ENCODE measurements around the gene GPR68. TPM values are rescaled to one million over a fixed set of nuclear protein-coding genes. Genes with fewer than 3 reads are reported as not detected.

Gene GPR68
- total and polyA plus RNA-seq, 2 of the 4 experiments (the other 2 are of a cell fraction) = 0.72 to 0.94 TPM

DNA sequence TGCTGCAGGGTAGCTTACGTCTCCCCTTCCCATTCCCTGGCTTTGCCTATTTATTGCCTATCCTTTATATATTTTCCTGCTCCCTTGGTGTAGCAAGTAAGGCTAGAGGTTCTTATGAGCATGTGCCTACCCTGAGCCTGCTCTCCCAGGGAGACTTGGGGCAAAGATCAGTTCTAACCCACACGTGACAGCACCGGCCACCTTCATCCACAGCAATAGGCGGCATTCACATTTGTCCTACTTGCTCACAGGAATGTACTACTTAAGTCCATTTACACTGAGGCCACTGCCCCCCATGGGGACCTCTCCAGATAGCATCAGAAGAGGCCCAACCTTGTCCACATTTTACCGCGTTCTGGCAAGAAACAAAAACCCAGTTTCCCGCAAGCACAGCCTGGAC lies 8.7 kb downstream of the GPR68 start:
- Histone ChIP-seq H3K4me3 (ENCODE audit: insufficient read depth, low read depth, low read length) (no peak overlapping the region), H3K9ac (ENCODE audit: low read depth, low read length) (no peak overlapping the region), H2BK5ac (ENCODE audit: low read depth, low read length, poor library complexity, severe bottlenecking) (no peak overlapping the region), H3K36me3 (ENCODE audit: control insufficient read depth, insufficient read depth, low read length) (no peaks in the 10 kb centered on the region), H3K18ac (ENCODE audit: low read depth, low read length) (no peak overlapping the region), H3K56ac (ENCODE audit: extremely low read depth, insufficient read depth, low read length) (no peak overlapping the region), H2AK5ac (ENCODE audit: low read depth, low read length) (no peak overlapping the region), H3K23ac (ENCODE audit: low read depth, low read length) (no peak overlapping the region), H4K91ac (ENCODE audit: insufficient read depth, low read depth, low read length) (no peak overlapping the region), H2AK9ac (replicated peaks; ENCODE audit: low read depth, low read length, poor library complexity) (no peak overlapping the region), H3K4ac (ENCODE audit: low read depth, low read length) (no peak overlapping the region), H2BK15ac (ENCODE audit: low read depth, low read length) (no peak overlapping the region), H3K9me3 (ENCODE audit: control insufficient read depth, insufficient read depth, low read length) (peaks cover 2% of the 10 kb centered on the region; the same call in 1 of the 2 replicates), H2BK20ac (ENCODE audit: low read depth, low read length) (no peak overlapping the region), H3K4me2 (ENCODE audit: low read depth, low read length) (no peak overlapping the region), H2BK120ac (ENCODE audit: low read depth, low read length) (peak overlapping the region; percentile 13; the same call in 1 of the 2 replicates), H3K27ac (ENCODE audit: insufficient read depth, low read length) (no peak overlapping the region), H3K27me3 (ENCODE audit: control insufficient read depth, insufficient read depth, low read length) (no peaks in the 10 kb centered on the region), H2AFZ (replicated peaks; ENCODE audit: low read length, poor library complexity) (no peak overlapping the region), H3K14ac (replicated peaks; ENCODE audit: low read depth, low read length) (no peak overlapping the region), H4K5ac (ENCODE audit: low read depth, low read length) (no peak overlapping the region), H4K20me1 (ENCODE audit: insufficient read depth, low read length) (no peaks in the 10 kb centered on the region), H4K8ac (ENCODE audit: low read depth in 2 of 2, low read length in 2 of 2) (no peak overlapping the region), H3K79me1 (ENCODE audit: low read depth in 1 of 2, low read length in 2 of 2) (no peaks in the 10 kb centered on the region), H3K4me1 (ENCODE audit: control insufficient read depth, insufficient read depth, low read length) (peaks cover 3% of the 10 kb centered on the region), H3K9me1 (ENCODE audit: insufficient read depth, low read length) (no peaks in the 10 kb centered on the region; the same call in 1 of the 2 replicates)
- DNase-seq (no peak), ATAC-seq (ENCODE audit: low read depth) (no peak)
- ChIA-PET POLR2A (ENCODE audit: unreplicated experiment) (no interaction called here), CTCF (no interaction called here)
- TF ChIP-seq RCOR1 (IDR thresholded peaks at IDR 0.05; ENCODE audit: insufficient replicate concordance, low read length) (no peak), NFE2L2 (IDR thresholded peaks at IDR 0.05; ENCODE audit: low read depth, low read length) (no peak), CEBPB (IDR thresholded peaks at IDR 0.05; ENCODE audit: low read depth, low read length) (no peak), RFX5 (IDR thresholded peaks at IDR 0.05; ENCODE audit: low read depth, low read length) (no peak), BHLHE40 (IDR thresholded peaks at IDR 0.05; ENCODE audit: low read depth, low read length) (no peak), RAD21 (IDR thresholded peaks at IDR 0.05; ENCODE audit: low read length) (no peak)
- TF ChIP-seq, protein P1, sequence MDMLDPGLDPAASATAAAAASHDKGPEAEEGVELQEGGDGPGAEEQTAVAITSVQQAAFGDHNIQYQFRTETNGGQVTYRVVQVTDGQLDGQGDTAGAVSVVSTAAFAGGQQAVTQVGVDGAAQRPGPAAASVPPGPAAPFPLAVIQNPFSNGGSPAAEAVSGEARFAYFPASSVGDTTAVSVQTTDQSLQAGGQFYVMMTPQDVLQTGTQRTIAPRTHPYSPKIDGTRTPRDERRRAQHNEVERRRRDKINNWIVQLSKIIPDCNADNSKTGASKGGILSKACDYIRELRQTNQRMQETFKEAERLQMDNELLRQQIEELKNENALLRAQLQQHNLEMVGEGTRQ (IDR thresholded peaks at IDR 0.05; ENCODE audit: low read depth, low read length) = no peak
- TF ChIP-seq, protein P2, sequence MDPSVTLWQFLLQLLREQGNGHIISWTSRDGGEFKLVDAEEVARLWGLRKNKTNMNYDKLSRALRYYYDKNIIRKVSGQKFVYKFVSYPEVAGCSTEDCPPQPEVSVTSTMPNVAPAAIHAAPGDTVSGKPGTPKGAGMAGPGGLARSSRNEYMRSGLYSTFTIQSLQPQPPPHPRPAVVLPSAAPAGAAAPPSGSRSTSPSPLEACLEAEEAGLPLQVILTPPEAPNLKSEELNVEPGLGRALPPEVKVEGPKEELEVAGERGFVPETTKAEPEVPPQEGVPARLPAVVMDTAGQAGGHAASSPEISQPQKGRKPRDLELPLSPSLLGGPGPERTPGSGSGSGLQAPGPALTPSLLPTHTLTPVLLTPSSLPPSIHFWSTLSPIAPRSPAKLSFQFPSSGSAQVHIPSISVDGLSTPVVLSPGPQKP (IDR thresholded peaks at IDR 0.05; ENCODE audit: borderline replicate concordance, low read depth, low read length) = no peak
- BruUV-seq (replicated peaks) = no TSS peak
- 100% methylated on average over 3 of the region's 7 CpGs; no CpG with 5 or more reads in 1 of the 2 experiments for WGBS, 2 experiments (ENCODE audit: extremely low coverage in 2 of 2, insufficient read length in 1 of 2)
- in situ Hi-C loops (cut with MboI; ENCODE audit: low sequenced_read_pairs) (no loop called here), intact Hi-C loops (cut with micrococcal nuclease) (no loop called here), dilution Hi-C loops (cut with HindIII; ENCODE audit: low sequenced_read_pairs, unreplicated experiment) (no loop called here)

Data from IMR-90 (cell line).